ENCODE results near the gene ZNF148.

ZNF148 gene

DNA sequence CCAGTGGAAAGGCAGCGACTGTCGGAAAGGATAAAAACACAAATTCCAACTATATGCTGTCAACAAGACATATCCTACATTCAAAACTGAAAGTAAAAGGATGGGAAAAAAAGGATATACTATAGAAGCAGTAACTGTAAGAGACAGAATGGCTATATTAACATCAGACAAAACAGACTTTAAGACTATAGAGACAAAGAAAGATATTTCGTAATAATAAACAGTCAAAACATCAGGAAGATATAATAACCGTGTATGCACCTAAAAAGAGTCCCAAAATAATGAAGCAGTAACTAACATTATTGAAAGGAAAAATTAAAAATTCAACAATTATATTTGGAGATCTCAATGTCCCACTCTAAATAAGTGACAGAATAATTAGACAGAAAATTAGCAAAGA lies 48.2 kb downstream of the ZNF148 start:
- DNase-seq: no peak

GRCh38 chr3:125325746-125326145 lies 49.4 kb downstream of the ZNF148 start:
- no peak for DNase-seq

- no peak for DNase-seq
These were observed 50.8 kb downstream of the ZNF148 start for GRCh38 chr3:125324341-125324740.

DNA sequence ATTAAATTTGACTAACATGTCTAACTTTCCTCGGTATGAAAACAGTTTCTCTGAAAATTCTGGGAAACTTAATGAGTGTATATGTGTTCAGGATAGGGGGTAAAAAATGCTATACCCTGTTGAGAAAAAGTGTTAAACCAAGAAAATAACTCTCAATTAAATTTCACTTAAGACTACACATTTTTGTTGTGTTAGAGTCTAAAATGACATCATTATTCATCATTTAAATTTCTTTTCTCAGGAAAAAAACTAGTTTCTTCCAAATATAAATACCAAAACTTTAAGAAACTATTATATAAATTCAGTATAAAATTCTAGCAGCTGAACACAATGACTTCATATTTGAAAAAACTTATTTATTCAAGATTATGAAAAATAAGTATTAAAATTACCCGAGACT lies 52.2 kb downstream of the ZNF148 start:
- DNase-seq: no peak

GRCh38 chr3:125322166-125322565 lies 53.0 kb downstream of the ZNF148 start:
- DNase-seq: no peak

DNA sequence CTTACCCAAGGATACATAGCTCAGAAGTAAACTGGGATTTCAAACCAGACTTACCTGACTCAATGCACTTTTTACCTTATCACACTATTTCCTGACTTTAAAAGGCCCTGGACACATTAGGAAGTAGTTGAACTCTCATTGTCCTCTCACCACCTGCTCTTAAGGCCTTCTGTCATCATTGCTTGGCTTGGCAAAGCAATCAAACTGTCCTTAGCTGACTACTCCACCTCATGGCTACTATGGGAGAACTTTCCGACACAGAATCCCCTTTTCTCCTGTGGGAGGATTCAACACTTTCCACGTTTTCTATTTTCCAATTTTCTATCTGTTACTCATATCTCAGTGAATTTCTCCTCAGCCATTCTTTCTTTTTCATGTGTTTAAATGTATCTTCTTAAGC lies 55.4 kb downstream of the ZNF148 start:
- no peak for DNase-seq

DNA sequence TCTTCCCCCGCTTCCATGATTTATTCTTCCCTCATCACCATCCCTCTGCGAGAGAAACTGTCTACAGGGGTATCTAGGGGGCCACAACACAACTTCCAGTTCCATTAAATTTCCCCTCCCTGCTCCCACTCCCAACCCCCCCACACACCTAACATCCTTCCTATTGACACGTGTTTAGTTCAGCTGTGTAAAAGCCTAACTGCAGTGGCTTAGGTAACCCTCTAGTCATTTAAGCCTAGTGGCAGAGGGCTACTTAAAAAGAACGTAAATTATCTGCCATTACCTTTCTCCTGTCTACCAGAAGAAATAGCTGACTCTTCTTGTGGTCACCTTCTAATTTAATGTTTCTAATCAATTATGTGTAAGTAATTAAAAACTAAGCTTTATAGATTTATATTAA lies 56.3 kb downstream of the ZNF148 start:
- no peak for DNase-seq

DNA sequence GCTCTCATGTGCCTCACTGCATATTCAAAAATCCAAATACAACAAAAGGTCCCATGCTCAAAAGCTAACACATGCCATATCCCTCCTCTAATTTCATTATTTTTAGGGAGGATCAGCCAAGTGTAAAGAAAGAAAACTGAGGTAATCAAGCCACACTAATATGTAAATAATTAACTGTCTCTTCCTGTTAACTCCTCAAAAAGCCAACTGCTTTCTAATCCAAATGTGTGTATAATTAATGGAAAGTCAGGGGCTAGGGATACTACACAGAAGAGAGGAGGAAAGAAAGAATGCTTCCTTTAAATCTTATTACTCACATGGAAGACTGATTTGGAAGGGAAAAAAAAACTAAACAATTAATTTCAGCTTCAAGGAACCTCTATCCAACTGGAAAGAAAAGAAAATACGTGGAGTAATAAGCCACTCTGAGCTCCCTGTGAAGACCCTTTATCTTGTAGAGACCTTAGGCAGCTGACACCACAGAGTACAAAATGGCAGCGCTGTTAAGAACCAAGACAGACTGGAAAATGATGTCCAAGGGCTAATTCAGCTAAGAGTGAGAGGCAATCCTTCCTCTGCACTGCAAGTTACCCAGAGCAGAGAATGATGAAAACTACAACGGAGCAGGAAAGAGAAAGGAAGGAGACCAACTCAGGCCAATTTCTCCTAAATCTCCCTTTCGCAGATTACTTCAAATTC lies 56.8 kb downstream of the ZNF148 start:
- no peak for DNase-seq

GRCh38 chr3:125317761-125318160 lies 57.4 kb downstream of the ZNF148 start:
- no peak for DNase-seq

- peak in 1 of 2 experiments; percentile 20 for DNase-seq
These were observed 58.2 kb downstream of the ZNF148 start for GRCh38 chr3:125316949-125317348.

- no peak for DNase-seq
These were observed 58.9 kb downstream of the ZNF148 start for GRCh38 chr3:125316246-125316645.

DNA sequence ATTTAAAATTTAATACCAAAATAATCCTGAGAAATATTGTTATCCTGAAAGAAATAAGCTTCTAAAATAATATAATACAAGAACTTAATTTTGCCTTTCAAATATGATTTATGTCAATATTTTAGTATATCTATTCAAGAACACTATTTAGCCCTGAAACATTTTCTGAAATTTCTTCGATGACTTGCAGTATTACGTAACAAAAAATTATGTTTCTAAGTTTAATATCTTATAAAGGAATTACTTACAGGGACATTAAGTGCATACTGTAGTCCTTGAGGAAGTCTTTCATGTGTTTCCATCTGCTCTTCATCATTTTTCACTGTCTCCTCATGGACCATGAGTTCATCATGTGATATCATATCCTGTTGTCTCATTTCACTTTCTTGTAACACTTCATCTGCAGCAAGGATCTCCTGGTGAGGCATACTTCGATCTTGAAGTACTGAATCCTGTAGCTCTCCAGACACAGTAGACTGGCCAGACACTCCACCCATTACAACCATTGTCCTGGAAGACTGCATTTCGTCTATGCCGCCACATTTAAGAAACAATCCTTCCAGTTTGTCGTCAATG lies 62.0 kb downstream of the ZNF148 start:
- DNase-seq: no peak

DNA sequence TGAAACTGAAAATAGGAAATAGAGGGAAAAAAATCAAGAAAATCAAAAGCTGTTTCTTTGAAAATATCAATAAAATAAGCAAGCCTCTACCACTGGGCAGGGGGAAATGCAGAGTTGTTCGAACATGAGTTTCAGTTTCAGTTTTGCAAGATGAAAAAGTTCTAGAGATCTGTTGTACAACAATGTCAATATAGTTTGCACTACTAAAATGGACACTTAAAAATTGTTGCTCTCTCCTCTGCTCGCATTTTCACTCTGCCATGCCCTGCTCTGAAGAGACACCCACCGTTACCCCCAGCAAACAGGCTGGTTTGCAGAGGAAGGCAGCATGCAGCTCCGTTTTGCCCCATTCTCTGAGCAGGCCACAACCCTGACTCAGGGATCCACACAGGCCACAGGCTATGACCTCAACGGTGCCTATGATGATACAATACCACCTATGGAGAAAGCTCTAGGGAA lies 64.5 kb downstream of the ZNF148 start:
- peak; percentile 51 to 71 for DNase-seq

DNA sequence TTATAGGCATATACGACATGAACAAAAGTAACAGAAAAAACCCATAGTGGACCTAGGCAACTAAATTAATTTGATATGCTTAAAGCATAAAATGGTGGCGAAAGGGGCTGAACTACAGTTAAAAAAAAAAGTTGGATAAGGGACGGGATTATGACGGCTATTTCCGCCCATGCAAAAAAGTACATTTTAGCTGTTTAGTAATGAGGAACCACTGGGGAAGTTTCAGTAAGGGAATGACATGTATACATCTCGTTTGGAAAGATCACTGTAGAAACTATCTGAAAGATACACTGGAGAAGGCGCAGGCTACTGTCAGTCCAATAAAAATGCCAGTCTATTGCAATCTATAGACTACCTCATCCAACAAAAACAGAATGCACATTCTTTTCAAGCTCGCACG lies 65.6 kb downstream of the ZNF148 start:
- DNase-seq: no peak

GRCh38 chr3:125306620-125307019 lies 68.5 kb downstream of the ZNF148 start:
- no peak for DNase-seq

GRCh38 chr3:125302932-125303331 lies 72.2 kb downstream of the ZNF148 start:
- no peak for DNase-seq

DNA sequence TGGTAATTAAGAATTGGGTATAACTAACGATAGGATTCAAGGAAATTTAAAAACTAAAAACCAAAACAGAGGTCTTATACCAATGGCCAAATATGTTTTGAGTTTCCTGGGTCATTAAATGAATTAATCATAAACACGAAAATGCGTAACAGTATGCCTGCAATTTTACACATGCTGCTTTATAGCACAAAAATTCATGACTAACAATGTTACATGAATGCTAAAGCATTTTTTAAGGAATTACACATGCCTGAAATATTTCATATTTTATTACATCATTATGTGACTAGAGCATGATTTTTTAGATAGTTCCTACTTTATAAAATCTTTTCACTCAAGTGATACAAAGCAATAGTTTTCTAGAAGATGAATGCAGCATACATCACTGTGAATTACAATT lies 74.7 kb downstream of the ZNF148 start:
- no peak for DNase-seq

DNA sequence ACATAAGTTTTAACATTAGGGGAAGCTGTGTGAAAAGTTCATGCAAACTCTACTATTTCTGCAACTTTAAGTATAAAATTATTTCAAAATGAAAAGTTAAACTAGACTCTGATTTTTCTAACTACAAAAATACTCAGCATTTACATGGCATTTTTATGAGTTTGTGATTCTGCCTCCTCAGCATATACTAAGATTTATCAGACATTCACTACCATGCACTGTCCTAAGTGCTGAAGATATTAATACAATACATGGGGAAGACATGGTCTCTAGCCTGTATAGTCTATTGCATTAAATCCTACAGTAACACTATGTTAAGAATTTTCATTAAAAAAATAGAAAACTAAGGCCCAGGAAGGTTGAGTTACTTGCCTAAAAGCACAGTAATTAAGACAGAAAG lies 80.7 kb downstream of the ZNF148 start:
- no peak for DNase-seq

DNA sequence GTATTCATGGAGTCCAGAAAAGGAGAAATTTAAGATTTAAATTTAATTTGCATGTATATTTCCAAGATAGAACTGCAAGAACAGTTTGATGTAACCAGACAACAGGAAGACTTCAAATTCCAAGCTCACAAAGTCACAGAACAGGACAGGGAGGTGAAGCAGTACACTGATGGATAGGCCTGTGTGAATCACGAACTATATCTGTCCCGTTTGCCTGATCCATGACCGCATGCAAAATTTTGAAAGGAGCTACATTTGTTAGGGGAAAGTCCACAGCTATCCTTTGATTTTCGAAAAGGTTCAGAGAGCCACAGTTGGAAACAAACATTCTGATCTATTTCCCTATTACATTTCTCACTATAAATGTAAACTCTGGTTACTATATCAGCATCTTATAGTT lies 83.1 kb downstream of the ZNF148 start:
- DNase-seq: no peak

DNA sequence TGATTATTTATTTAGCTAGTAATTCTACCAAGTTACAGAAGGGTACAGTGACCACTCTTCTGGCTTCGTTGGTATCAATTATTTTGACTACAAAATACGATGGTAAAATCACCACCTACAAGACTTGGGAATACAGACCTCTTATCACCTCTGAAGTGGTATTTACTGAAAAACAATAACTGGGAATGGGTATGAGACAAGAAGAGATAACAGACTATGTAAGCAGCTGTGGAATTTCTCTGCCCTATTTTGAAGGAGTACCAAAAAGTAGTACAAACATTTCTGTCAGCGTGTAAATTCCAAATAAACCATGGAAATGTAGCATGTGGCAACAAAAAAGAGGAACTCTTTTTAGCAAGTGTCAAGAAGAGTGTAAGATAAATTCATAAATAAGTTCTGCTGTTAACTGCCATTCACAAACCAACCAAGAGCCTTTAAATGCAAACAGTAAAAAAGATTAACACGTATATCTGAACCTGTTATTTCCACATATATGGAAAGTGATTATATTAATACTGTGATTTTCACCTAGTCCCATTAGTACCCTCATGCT lies 85.6 kb downstream of the ZNF148 start:
- no peak for DNase-seq

DNA sequence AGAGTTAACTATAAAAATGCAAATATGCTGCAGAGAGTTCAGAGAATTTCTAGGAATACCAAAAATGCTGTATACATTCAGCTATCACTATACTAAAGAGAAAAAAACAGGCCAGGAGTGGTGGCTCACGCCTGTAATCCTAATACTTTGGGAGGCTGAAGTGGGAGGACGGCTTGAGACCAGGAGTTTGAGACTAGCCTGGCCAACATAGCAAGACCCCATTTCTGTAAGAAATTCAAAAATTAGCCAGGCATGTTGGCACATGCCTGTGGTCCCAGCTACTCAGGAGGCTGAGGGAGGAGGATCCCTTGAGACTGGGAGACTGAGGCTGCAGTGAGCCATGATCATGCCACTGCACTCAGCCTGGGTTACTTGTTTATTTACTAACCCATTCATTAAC lies 87.9 kb downstream of the ZNF148 start:
- DNase-seq: no peak

GRCh38 chr3:125281381-125281780 lies 93.7 kb downstream of the ZNF148 start:
- no peak for DNase-seq

DNA sequence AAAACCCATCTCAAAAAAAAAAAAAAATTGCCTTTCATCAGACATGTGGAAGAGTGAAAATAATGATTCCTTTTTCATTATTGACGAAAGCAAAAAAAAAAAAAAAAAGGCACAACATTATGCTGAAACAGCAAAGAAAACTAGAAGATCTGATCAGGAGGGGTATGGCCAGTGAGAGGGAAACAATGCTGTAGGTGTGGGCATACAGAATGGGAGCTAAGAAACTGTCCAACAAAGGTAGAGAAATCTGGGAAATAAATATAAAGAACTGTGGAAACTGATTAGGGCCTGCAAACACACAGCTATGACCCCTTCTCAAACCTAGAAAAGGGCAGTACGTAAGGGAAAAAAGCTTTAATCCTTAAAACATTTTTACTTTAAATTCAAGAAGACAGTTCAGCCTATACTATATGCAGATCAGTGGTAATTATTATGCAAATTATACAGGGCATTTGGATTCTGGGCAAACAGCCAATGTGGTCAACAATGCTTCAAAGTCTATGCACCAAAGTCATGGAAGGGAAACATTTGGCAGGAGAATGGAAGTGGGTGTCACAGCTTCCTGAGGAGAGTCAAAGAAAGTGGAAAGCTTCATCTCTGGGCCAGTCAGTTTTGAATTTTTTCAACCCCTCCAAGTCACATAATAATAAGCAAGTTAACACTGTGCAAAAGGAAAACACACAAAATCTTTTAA lies 94.3 kb downstream of the ZNF148 start:
- DNase-seq: no peak

GRCh38 chr3:125278155-125278554 lies 97.0 kb downstream of the ZNF148 start:
- DNase-seq: no peak

Data from AML-193 (cell line).